Measurements from ENCODE around the gene PPP6C.
"Not testable (repeated sequence)": the region's sequence is repeated elsewhere in the genome, so short reads cannot be mapped to it uniquely, and the experiment has no call there.

The PPP6C gene

GRCh38 chr9:125142560-125143376 is 46.8 kb downstream of the PPP6C start:
- DNase-seq: peak in 7 of 56 donors; percentile 1 to 72 (median 10)

DNA sequence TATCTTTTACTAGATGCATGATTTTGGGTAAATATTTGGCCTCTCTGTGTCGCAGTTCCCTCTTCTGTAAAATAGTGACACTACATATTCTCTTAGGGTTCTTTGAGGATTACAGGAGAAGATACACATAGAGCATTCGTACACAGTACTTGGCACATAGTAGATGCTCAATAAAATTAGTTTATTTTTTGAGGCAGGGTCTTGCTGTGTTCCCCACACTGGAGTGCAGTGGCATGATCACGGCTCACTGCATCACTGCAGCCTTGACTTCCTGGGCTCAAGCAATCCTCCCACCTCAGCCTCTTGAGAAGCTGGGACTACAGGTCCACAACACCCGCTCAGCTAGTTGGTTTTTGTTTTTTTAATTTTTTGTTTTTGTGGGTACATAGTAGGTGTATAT is 47.9 kb downstream of the PPP6C start:
- DNase-seq: no peak

DNA sequence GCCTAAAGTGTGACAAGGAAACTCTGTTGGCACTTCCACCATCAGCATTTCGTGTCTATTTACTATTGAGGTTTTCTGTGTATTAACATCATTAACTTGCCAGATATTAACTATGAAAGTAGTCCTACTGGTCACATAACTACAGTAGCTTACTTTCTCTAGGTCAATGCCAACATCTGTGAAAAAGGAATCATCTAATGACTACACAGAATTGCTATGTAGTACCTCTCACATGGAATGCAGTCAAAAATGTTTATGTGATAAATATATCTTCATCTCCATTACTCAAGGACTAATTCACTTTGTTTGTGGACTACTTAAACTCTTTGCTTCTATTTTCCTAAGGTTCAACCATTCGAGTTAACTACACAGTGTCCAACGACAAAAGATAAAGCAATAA is 48.4 kb downstream of the PPP6C start:
- no peak for DNase-seq

- no peak for DNase-seq
Measured at GRCh38 chr9:125140576-125140975, 49.0 kb downstream of the PPP6C start.

DNA sequence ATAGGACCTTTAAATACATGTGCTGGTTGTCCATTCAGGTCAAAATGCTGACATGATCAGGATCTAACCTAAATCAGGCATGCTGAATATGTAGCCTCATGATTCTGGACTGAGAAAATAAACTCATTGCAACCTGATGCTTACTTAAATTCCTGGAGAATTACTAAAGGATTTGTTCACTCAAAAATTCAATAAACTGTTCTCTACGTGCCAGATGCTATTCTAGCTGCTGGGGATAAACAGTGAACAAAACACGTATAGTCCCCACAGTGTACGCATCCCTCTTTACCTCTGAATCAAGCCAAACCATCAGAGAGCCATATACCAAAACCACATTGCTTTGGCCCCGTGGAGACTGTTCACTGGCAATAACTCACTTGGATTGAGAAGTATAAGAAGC is 52.4 kb downstream of the PPP6C start:
- DNase-seq: no peak

DNA sequence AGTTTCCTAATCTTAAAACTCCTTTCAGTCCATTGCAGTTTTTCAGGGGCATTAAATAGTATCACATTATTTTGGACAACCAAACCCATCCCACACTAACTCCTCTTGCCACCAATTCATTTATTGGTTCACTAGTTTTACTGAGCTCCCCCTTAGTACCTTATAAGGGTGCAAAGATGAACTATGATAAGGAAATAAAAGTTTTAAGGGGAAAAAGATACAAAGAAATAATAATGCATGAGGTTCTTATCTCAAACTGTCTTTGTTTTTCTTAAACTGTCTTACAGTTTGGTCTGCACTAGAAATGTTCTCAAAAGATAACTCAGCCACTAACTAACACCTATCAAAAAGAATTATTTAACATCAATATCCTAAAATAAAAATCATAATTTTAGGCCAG is 54.6 kb downstream of the PPP6C start:
- no peak for DNase-seq

GRCh38 chr9:125133403-125134329 is 55.9 kb downstream of the PPP6C start:
- no peak for DNase-seq

GRCh38 chr9:125131778-125132177 is 57.8 kb downstream of the PPP6C start:
- DNase-seq: no peak

DNA sequence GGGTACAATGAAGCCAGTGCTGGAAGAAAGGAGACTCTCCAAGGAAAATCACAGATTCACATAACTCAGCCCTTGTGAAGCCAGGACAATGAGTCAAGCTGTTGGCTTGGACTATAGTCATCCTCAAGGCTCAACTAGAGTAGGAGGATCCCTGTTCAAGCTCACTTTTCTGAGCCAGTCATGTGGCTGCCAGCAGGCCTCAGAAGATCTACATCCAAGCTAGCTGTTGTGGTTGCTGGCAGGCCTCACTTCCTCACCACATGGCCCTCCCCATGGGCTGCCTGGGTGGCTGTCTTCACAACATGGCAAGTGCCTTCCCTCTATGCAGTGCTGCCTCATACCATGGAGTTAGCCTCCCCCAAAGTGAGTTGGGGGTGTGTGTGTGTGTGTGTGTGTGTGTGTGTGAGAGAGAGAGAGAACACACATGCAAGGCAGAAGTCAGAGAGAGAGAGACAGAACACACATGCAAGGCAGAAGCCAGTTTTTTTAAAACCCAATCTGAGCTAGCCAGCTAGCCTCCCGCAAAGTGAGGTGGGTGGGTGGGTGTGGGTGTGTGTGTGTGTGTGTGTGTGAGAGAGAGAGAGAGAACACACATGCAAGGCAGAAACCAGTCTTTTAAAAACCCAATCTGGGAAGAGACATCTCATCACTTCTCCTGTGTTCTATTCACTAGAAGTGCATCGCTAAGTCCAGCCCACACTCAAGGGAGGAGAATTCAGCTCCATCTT is 63.4 kb downstream of the PPP6C start:
- DNase-seq: peak in 44 of 56 donors; percentile 2 to 73 (median 22)

DNA sequence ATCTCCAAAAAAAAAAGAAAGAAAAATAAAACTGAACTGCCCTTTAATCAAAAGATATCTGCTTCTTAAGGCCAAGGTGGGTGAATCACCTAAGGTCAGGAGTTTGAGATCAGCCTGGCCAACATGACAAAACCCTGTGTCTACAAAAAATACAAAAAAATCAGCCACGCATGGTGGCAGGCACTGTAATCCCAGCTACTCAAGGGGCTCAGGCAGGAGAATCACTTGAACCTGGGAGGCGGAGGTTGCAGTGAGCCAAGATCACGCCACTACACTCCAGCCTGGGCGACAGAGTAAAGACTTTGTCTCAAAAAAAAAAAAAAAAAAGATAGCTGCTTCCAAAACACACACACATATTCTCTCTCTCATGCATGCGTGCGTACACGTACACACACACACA is 64.1 kb downstream of the PPP6C start:
- DNase-seq: no peak

DNA sequence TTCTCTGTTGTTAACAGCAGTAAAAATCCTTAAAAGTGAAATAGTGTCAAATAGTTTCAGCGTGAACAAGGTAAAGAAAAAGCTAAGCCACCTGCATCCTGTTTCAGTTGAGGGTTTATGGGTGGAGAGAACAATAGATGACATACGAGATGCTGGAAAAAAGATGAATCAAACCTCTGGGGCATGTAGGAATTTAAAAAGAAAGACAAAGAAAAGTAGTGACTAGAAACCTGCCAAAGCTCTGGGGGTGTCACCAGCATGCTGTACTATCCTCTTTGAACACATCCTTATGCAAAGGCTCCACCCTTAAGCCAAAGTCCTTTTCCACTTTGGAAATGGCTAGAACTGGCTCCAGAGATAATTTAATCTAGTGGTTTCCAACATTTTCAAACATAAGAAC is 68.5 kb downstream of the PPP6C start:
- no peak for DNase-seq

DNA sequence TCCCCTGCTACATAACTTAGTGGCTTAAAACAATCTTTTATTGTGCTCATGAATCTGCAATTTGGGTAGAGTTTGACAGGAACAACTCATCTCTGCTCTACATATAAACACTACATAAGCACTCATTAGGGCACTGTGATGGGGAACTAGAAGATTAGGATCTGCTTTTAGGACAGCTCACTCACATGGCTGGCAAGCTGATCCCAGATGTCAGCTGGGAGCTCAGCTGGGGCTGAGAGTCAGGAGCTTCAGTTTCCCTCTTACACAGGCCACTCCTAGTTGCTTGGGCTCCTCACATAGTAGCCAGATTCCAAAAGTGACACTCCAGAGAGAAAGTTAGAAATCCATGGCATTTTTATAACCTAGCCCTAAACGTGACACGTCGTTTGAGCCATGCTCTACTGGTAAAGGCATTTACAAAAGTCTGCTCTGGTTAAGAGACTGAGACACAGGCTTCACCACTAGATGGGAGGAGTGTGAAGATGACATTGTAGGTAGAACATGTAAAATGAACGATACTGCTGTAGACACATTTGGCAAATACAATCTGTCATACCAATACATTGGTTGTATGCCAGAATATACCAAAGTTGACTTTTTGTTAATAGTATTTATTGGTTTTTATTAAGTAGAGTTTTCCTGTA is 69.8 kb downstream of the PPP6C start:
- DNase-seq: no peak

- not testable (repeated sequence) for DNase-seq
Measured at GRCh38 chr9:125118696-125119095, 70.9 kb downstream of the PPP6C start.

GRCh38 chr9:125114503-125114902 is 75.1 kb downstream of the PPP6C start:
- DNase-seq: not testable (repeated sequence)

GRCh38 chr9:125110464-125110863 is 79.1 kb downstream of the PPP6C start:
- no peak for DNase-seq

DNA sequence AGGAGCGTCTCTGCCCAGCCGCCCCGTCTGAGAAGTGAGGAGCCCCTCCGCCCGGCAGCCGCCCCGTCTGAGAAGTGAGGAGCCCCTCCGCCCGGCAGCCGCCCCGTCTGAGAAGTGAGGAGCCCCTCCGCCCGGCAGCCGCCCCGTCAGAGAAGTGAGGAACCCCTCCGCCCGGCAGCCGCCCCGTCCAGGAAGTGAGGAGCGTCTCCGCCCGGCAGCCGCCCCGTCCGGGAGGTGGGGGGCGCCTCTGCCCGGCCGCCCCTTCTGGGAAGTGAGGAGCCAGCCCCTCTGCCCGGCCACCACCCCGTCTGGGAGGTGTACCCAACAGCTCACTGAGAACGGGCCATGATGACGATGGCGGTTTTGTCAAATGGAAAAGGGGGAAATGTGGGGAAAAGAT is 81.1 kb downstream of the PPP6C start:
- not testable (repeated sequence) for DNase-seq

DNA sequence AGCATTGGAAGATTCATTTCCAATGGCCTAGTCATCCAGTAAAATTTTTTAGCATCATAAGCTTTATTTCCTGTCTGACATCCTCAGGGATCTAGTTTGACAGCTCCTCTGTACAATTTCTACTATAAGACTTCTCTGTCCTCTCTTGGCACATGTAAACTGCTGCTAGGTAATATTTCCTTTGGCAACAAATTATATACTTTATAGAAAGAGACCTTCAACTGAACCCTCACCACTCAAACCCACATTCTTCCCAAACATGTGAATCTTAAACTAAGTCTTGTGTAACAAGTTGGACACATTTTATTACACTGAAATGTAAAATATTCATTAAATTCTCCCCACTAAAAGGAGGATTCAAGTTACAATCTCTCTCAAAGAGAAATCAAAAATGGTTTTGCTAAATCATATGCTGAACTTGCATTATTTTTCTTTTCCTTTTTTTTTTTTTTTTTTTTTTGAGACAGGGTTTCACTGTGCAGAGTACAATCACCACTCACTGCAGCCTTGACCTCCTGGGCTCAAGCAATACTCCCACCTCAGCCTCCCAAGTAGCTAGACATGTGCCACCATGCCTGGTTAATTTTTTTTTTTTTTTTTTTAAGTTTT is 83.2 kb downstream of the PPP6C start:
- DNase-seq: no peak

GRCh38 chr9:125103770-125104460 is 85.7 kb downstream of the PPP6C start:
- no peak for DNase-seq

DNA sequence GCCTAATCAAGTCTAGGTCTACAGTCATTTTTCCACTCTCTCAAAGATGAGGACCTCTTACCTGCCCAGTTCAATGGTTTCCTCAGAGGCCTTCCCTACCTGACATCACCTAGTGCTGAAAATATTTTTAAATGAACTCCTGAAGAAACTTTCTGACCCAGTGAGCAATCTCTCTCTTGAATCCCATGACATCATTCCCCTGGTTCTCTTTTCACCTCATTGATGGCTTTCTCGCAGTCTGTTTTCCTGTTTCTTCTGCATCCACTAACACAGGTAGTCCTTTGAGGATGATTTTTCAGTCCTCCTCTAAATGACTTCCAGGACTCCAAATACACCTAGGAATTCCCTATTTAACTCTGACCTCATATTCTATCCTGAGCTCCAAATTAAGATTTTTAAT is 86.6 kb downstream of the PPP6C start:
- no peak for DNase-seq

GRCh38 chr9:125100822-125101221 is 88.8 kb downstream of the PPP6C start:
- no peak for DNase-seq
